ENCODE results near the gene TRAF3IP1.

Gene TRAF3IP1

GRCh38 chr2:238287737-238288649 is 32.3 kb upstream of the TRAF3IP1 start, which contains the start of gene PER2:
Gene PER2 (minus strand): TSS chr2:238288610. CDS start chr2:238277936, 10,674 bp downstream.
- DNase-seq: peak; percentile 69

- peak; percentile 99 for DNase-seq
Observed at GRCh38 chr2:238288650-238289573, 31.4 kb upstream of the TRAF3IP1 start.

GRCh38 chr2:238289574-238289973 is 30.7 kb upstream of the TRAF3IP1 start:
- DNase-seq: no peak

- DNase-seq: no peak
Observed at GRCh38 chr2:238290091-238290509, 30.2 kb upstream of the TRAF3IP1 start.

GRCh38 chr2:238290715-238291549 is 29.4 kb upstream of the TRAF3IP1 start:
- no peak for DNase-seq

GRCh38 chr2:238291550-238292281 is 28.6 kb upstream of the TRAF3IP1 start:
- DNase-seq: no peak

GRCh38 chr2:238294046-238294392 is 26.3 kb upstream of the TRAF3IP1 start:
- no peak for DNase-seq

- DNase-seq: no peak
Observed at GRCh38 chr2:238294393-238295143, 25.8 kb upstream of the TRAF3IP1 start.

- DNase-seq: no peak
Observed at GRCh38 chr2:238295144-238296112, 24.9 kb upstream of the TRAF3IP1 start.

GRCh38 chr2:238296638-238297457 is 23.5 kb upstream of the TRAF3IP1 start:
- no peak for DNase-seq

GRCh38 chr2:238299803-238300202 is 20.5 kb upstream of the TRAF3IP1 start:
- DNase-seq: no peak

GRCh38 chr2:238302087-238302486 is 18.2 kb upstream of the TRAF3IP1 start:
- DNase-seq: no peak

GRCh38 chr2:238302751-238303150 is 17.6 kb upstream of the TRAF3IP1 start:
- DNase-seq: no peak

GRCh38 chr2:238304116-238304515 is 16.2 kb upstream of the TRAF3IP1 start:
- no peak for DNase-seq

- DNase-seq: no peak
Observed at GRCh38 chr2:238305092-238305862, 15.0 kb upstream of the TRAF3IP1 start.

- DNase-seq: no peak
Observed at GRCh38 chr2:238305965-238306671, 14.2 kb upstream of the TRAF3IP1 start.

- no peak for DNase-seq
Observed at GRCh38 chr2:238306672-238306998, 13.7 kb upstream of the TRAF3IP1 start.

- DNase-seq: no peak
Observed at GRCh38 chr2:238308177-238308576, 12.1 kb upstream of the TRAF3IP1 start.

Data from suppressor macrophage treated with lipopolysaccharide for 4 hours (primary cell).